ENCODE measurements around the gene ANLN.
A peak's percentile ranks its signal among the peaks of the same experiment; 100 is the strongest.

ANLN gene

DNA sequence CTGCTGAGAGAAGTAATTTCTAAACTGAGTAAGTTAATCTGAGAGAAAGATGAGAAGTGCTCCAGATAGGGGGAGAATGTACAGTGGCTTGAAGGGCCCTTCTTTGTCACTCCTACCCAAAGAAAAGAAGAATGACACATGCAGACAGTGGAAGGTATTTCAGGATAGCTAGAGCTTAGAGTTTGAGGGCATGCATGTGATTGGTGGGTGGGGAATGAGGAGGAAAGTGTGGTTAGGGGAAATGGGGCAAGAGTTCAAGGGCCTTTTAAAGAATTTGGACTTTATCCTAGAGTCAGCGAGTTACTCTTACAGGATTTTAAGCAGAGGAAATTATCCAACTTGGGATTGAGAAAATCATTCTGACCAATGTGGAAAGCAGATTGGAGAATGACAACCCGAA lies 50.0 kb downstream of the ANLN start:
- DNase-seq (no peak), ATAC-seq (ENCODE audit: insufficient read depth, low read depth) (no peak)
- Histone ChIP-seq H2AFZ (ENCODE audit: low read depth, low read length) (no peak overlapping the region), H3K27ac (ENCODE audit: low read length) (no peak overlapping the region), H3K9ac (ENCODE audit: low read depth, low read length) (no peak overlapping the region), H3K4me2 (ENCODE audit: insufficient read depth, low read length) (no peak overlapping the region), H3K4me1 (ENCODE audit: insufficient read depth, low read length) (no peaks in the 10 kb centered on the region), H3K36me3 (ENCODE audit: insufficient read depth, low read length) (peaks cover 90% of the 10 kb centered on the region), H4K20me1 (ENCODE audit: insufficient read depth, low read length) (0 out of 2 replicates have a peak, but pooled peaks cover 4% of the 10 kb centered on the region), H3K79me2 (ENCODE audit: insufficient read depth, low read length) (peaks cover 29% of the 10 kb centered on the region), H3K4me3 (ENCODE audit: low read depth in 1 of 2, low read length in 2 of 2) (no peak overlapping the region), H3K9me3 (ENCODE audit: insufficient read depth, low read length, severe bottlenecking) (no peaks in the 10 kb centered on the region), H3K27me3 (ENCODE audit: insufficient read depth, low read length, poor library complexity) (no peaks in the 10 kb centered on the region)
- TF ChIP-seq EZH2 (IDR thresholded peaks at IDR 0.05; ENCODE audit: borderline replicate concordance, low read depth, low read length, severe bottlenecking): no peak
- TF ChIP-seq, protein P1, sequence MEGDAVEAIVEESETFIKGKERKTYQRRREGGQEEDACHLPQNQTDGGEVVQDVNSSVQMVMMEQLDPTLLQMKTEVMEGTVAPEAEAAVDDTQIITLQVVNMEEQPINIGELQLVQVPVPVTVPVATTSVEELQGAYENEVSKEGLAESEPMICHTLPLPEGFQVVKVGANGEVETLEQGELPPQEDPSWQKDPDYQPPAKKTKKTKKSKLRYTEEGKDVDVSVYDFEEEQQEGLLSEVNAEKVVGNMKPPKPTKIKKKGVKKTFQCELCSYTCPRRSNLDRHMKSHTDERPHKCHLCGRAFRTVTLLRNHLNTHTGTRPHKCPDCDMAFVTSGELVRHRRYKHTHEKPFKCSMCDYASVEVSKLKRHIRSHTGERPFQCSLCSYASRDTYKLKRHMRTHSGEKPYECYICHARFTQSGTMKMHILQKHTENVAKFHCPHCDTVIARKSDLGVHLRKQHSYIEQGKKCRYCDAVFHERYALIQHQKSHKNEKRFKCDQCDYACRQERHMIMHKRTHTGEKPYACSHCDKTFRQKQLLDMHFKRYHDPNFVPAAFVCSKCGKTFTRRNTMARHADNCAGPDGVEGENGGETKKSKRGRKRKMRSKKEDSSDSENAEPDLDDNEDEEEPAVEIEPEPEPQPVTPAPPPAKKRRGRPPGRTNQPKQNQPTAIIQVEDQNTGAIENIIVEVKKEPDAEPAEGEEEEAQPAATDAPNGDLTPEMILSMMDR (IDR thresholded peaks at IDR 0.05; ENCODE audit: borderline replicate concordance, extremely low read depth, low read length, poor library complexity, severe bottlenecking): no peak

DNA sequence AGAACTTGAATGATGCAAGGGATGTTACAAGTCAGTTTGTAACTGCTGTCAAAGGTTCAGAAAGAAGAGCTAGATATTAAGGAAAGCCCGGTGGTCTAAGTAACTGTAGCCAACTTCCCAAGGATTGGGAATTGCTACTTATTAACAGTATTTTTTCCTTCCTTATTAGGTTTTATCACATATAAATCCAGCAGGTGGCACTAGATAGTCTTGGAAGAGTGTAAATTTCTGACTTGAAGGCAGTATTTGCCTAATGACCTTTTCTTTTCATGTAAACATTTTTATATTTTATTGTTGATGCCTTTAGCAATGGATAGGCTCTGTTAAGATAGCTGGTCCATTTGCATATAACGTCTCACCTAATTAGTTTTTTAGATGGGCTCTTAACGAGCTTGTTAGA lies 51.2 kb downstream of the ANLN start:
- Histone ChIP-seq H3K9me3 (ENCODE audit: insufficient read depth, low read length, severe bottlenecking) (no peaks in the 10 kb centered on the region), H3K9ac (ENCODE audit: low read depth, low read length) (no peak overlapping the region), H3K4me3 (ENCODE audit: low read depth in 1 of 2, low read length in 2 of 2) (no peak overlapping the region), H3K36me3 (ENCODE audit: insufficient read depth, low read length) (peaks cover 91% of the 10 kb centered on the region), H4K20me1 (ENCODE audit: insufficient read depth, low read length) (0 out of 2 replicates have a peak, but pooled peaks cover 4% of the 10 kb centered on the region), H2AFZ (ENCODE audit: low read depth, low read length) (no peak overlapping the region), H3K79me2 (ENCODE audit: insufficient read depth, low read length) (peaks cover 23% of the 10 kb centered on the region), H3K4me2 (ENCODE audit: insufficient read depth, low read length) (no peak overlapping the region), H3K27me3 (ENCODE audit: insufficient read depth, low read length, poor library complexity) (no peaks in the 10 kb centered on the region), H3K4me1 (ENCODE audit: insufficient read depth, low read length) (no peaks in the 10 kb centered on the region), H3K27ac (ENCODE audit: low read length) (no peak overlapping the region)
- TF ChIP-seq EZH2 (IDR thresholded peaks at IDR 0.05; ENCODE audit: borderline replicate concordance, low read depth, low read length, severe bottlenecking): no peak
- TF ChIP-seq, protein P1 (IDR thresholded peaks at IDR 0.05; ENCODE audit: borderline replicate concordance, extremely low read depth, low read length, poor library complexity, severe bottlenecking): peak; percentile 62
- ATAC-seq (ENCODE audit: insufficient read depth, low read depth) (no peak), DNase-seq (no peak)

DNA sequence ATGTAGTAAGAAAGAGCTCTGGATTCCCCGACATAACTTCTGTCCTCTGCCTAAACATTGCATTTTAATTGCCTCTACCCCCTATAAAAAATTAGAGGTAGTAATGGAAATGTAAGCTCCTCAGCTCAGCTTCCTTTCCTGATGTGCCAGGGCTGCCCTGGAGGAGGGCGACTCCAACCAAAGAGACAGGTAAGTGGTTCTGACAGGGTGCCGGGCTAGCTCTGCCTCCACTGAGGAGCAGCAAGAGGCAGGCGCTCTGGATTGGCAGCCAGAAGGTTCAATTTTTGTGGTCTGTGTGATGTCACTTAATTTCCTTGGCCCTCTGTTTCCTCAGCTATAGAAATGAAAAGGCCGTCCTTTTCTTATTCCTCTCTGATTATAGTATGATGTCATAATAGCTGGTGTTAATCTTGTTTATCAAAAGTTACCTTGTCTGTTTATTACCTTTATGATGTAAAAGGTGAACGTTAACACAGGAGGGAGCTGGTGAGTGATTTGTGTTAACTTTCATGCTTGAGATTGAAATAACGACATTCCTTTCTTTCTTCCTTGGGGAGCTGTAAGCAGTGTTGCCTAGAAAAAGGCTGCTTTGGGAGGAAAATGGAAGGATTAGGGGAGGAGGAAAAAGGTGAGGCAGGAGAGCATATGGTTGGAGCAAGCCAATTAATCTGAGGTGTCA lies 51.8 kb downstream of the ANLN start:
- H3K4me3 ChIP-seq (ENCODE audit: low read depth in 1 of 2, low read length in 2 of 2): no peak overlapping the region
- H3K9me3 ChIP-seq (ENCODE audit: insufficient read depth, low read length, severe bottlenecking): no peaks in the 10 kb centered on the region
- no peak overlapping the region for H3K4me2 ChIP-seq (ENCODE audit: insufficient read depth, low read length)
- H3K27me3 ChIP-seq (ENCODE audit: insufficient read depth, low read length, poor library complexity): no peaks in the 10 kb centered on the region
- H3K79me2 ChIP-seq (ENCODE audit: insufficient read depth, low read length): peaks cover 17% of the 10 kb centered on the region
- 0 out of 2 replicates have a peak, but pooled peaks cover 4% of the 10 kb centered on the region for H4K20me1 ChIP-seq (ENCODE audit: insufficient read depth, low read length)
- no peaks in the 10 kb centered on the region for H3K4me1 ChIP-seq (ENCODE audit: insufficient read depth, low read length)
- TF ChIP-seq, protein P1 (IDR thresholded peaks at IDR 0.05; ENCODE audit: borderline replicate concordance, extremely low read depth, low read length, poor library complexity, severe bottlenecking): peak; percentile 3
- TF ChIP-seq EZH2 (IDR thresholded peaks at IDR 0.05; ENCODE audit: borderline replicate concordance, low read depth, low read length, severe bottlenecking): no peak
- ATAC-seq (ENCODE audit: insufficient read depth, low read depth) (no peak), DNase-seq (no peak)
- H3K9ac ChIP-seq (ENCODE audit: low read depth, low read length): no peak overlapping the region
- H3K36me3 ChIP-seq (ENCODE audit: insufficient read depth, low read length): peaks cover 91% of the 10 kb centered on the region
- no peak overlapping the region for H2AFZ ChIP-seq (ENCODE audit: low read depth, low read length)
- H3K27ac ChIP-seq (ENCODE audit: low read length): no peak overlapping the region

Data from DND-41 (cell line).